Astrocyte of the cerebellum (primary cell): ENCODE data around the gene R3HDM2.

Source experiments
- DNase-seq: peaks from one replicate; pipeline ENCODE4 v3.0.0-alpha.2; 2011; ENCODE audit warnings: low read depth
- H3K4me3 ChIP-seq: 2 replicates; pipeline ENCODE4 v1.5.1; 2011; ENCODE audit warnings: mild to moderate bottlenecking, low read depth, low read length, moderate library complexity
- CTCF ChIP-seq: IDR thresholded peaks from 2 replicates; pipeline ENCODE4 v1.5.1; 2012; ENCODE audit warnings: low read length, low read depth, moderate library complexity, mild to moderate bottlenecking; ENCODE audit errors: missing control alignments
- in situ Hi-C: cut with HindIII; loops from 2 replicates; pipeline ENCODE4 v1.10.0; 2017; ENCODE audit warnings: low sequenced_read_pairs

The R3HDM2 gene

GRCh38 chr12:57377103-57377840 is 53.6 kb downstream of the R3HDM2 start:
- no peak for DNase-seq
- no peak overlapping the region for H3K4me3 ChIP-seq
- no peak for TF ChIP-seq CTCF
- in situ Hi-C loops, result no loop called here

- no peak overlapping the region for H3K4me3 ChIP-seq
- no peak for DNase-seq
- no peak for TF ChIP-seq CTCF
- in situ Hi-C loops, result no loop called here
Measured at GRCh38 chr12:57372233-57372632, 58.6 kb downstream of the R3HDM2 start.

- no peak for DNase-seq
- in situ Hi-C loops, result no loop called here
- H3K4me3 ChIP-seq, result no peak overlapping the region
- TF ChIP-seq CTCF, result no peak
Measured at GRCh38 chr12:57370696-57371095, 60.1 kb downstream of the R3HDM2 start.

DNA sequence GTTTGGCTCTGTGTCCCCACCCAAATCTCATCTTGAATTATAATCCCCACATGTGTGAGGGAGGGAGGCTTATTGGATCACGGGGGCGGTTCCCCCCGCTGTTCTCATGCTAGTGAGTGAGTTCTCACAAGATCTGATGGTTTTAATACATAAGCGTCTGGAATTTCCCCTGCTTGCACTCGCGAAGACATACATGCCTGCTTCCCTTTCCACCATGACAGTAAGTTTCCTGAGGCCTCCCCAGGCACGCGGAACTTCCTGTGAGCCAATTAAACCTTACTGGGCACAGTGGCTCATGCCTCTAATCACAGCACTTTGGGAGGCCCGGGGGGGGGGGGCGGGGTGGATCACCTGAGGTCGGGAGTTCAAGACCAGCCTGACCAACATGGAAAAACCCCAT is 60.8 kb downstream of the R3HDM2 start:
- DNase-seq, result no peak
- H3K4me3 ChIP-seq, result no peak overlapping the region
- in situ Hi-C loops, result no loop called here
- no peak for TF ChIP-seq CTCF

GRCh38 chr12:57369202-57369601 is 61.6 kb downstream of the R3HDM2 start:
- no peak for DNase-seq
- no peak overlapping the region for H3K4me3 ChIP-seq
- TF ChIP-seq CTCF, result no peak
- in situ Hi-C loops, result no loop called here

DNA sequence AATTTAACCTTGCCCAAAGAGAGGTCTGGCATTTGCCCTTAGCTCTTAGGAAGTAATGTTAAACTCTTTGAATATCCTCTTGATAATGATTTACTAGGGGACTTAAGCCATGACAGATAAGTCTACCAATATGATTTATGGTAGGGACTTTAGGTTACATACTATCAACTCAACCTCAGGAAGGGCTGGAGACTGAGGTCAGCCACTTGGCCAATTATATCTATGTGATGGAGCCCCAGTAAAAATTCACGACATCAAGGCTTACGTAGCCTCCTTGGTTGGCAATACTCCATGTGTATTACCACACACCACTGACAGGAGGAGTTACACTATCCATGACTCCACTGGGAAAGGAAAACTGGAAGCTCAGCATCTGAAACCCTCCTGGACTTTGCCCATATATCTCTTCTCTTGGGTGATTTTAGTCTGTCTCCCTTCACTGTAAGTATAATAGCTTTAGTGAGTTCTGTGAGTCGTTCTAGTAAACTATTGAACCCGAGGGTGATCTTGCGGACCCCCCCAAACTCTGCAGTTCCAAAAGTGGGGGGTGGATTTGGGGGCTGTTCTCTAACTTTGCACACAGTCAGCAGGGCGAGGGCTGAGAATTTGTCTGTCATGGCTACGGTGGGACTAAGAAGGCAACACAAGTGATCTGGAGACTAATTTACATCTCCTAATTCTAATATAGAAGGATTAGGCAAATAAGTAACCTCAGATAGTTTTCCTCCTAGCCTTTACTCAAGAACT is 62.3 kb downstream of the R3HDM2 start:
- DNase-seq, result no peak
- no peak overlapping the region for H3K4me3 ChIP-seq
- no peak for TF ChIP-seq CTCF
- in situ Hi-C loops, result no loop called here
